Activated naive CD4-positive, alpha-beta T cell treated with Interleukin-2 at 50 U/mL for 16 hours (primary cell): ENCODE data around the gene ZNF782.
"Not testable (repeated sequence)": the region's sequence is repeated elsewhere in the genome, so short reads cannot be mapped to it uniquely, and the experiment has no call there.

Experiments
- DNase-seq: peaks from one replicate; pipeline ENCODE4 v3.0.0-alpha.2; 2020

The ZNF782 gene

DNA sequence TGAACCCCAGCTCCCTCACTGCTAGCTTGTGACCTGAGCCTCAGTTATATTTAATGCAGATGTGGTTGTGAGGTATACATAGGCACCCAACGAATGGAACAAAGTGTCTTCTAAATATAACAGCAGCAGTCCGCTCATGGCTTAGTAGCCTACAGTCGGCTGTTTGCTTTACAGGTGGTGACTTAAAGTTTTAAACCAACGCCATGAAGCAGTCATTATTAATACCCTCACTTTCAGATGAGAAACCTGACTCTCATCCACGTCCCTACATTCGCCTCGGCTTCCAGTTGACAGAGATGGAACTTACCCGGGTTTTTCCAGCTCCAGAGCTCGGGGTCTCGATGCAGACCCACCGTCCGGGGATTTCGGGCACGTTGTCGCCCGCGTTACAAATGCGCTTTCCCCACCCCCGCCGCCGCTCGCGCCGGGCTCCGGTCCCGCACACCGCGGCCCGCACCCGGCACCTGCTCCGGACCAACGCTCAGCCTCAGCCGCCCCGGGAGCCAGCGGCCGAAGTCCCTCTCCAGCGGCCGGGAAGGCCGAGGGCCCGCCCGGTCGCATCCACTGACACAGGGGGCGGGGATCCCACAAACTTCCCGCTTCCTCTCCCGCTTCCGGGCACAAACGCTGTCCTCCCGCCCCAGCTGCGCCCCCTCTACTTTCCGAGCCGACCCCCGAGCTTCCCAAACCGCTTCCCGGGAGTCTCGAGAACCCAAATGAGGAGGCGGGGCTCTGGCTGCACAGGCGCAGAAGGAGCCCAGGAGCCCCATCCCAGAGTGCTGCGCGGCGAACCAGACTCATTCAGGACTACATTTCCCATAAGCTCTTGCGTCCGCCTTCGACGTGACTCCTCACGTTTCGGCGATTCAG is at the start of gene ZNF782:
ZNF782 (minus strand) TSS at position 734 of the 870 bp plus-strand sequence. CDS start 2,553 bp downstream, outside the sequence.
- peak; percentile 86 for DNase-seq

DNA sequence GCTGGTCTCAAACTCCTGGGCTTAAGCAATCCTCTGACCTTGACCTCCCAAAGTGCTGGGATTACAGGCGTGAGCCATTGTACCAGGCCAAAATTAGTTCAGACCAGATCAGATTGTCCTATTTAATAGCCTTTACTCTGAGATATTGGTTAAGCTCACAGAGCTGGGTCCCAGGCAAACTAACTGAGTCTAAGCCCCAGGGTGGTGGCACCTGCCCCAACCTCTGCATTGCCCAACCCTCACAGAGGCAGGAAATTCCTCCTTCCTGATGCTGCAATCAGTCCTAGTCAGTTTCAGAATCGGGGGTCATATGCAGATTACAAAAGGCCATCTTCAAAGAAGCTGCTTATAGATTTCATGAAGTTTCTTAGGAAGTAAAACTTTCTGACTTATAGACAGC is 45.7 kb upstream of the ZNF782 start:
- DNase-seq, result not testable (repeated sequence)

DNA sequence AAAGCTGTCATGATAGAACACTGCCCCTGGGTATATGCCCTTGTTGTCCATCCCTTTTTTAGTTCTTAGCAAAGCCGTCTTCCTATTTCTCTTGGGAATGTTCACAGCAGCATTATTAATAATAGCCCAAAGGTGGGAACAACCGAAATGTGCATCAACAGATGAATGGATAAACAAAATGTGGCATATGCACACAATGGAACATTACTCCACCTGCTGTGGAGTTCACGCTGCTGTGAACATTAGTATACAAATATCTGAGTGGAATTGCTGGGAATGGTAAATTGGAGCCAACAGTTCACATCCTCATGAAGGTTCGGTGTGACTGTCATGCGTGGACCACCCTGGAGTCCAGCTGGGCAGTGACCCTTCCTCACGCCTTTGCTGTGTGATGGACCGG is 37.8 kb upstream of the ZNF782 start:
- no peak for DNase-seq

- no peak for DNase-seq
These were observed 34.3 kb upstream of the ZNF782 start for GRCh38 chr9:96888591-96888990.

DNA sequence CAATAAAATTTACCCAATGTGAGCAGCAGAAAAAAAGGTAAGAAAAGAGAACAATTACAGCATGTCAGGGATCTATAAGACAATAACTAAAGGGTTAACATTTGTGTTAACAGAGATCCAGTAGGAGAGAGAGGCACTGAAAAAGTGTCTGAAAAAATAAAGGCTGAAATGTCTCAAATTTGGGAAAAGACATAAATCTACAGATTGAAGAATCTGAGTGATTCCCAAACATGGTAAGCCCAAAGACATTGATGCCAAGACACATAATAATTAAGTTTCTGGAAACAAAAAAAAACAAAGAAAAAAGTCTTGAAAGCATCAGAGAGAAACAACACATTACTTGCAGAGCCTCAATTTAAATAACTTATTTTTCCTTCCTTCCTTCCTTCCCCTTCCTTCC is 31.1 kb upstream of the ZNF782 start:
- DNase-seq, result no peak

GRCh38 chr9:96884443-96884842 is 30.1 kb upstream of the ZNF782 start:
- DNase-seq, result no peak

GRCh38 chr9:96883922-96884321 is 29.6 kb upstream of the ZNF782 start:
- DNase-seq, result no peak

DNA sequence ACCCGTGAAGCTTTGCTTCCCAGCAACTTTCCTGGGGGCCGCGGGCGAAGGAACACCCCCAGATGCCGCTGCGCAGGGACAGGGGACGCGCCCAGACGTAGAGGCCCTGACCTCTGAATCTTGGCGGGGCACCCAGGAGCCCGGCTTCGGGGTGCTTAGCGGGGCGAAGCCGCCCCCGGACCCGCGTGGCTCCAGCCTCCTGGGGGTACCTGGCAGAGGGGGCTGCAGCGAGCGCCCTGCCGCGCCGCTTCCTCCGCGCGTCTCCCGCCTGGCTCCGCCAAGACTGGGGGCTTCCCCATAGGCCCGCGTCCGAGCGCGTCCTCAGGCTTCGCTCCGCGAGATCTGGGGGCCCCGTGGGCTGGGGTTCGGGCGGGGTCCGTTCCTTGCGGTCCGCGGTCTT is 23.0 kb upstream of the ZNF782 start:
- no peak for DNase-seq

- DNase-seq, result peak; percentile 35
These were observed 21.3 kb upstream of the ZNF782 start for GRCh38 chr9:96875461-96876142.

- peak; percentile 24 for DNase-seq
These were observed 20.7 kb upstream of the ZNF782 start for GRCh38 chr9:96874947-96875460.

- no peak for DNase-seq
These were observed 20.0 kb upstream of the ZNF782 start for GRCh38 chr9:96874201-96874785.

GRCh38 chr9:96871176-96871575 is 16.9 kb upstream of the ZNF782 start:
- DNase-seq, result no peak

DNA sequence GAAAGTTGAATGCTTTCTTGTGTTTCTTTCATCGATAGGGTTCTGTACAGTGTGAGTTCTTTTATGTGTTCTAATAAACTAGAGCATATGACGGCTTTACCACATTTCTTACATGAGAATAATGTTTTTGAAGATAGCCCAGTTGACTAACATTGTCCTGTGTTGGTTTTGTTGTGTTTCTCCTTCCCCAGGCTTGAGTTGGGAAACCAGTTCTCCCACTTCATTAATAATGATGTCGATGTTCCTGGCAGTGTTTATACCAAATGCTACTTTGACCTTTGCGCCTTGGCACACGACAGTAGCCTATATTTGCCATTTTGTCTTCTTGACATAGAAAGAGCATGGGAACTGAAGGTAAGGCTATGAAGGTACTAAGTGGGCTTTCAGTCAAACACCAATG is 14.4 kb upstream of the ZNF782 start:
- no peak for DNase-seq

- DNase-seq, result no peak
These were observed 12.9 kb upstream of the ZNF782 start for GRCh38 chr9:96867079-96867804.

- not testable (repeated sequence) for DNase-seq
These were observed 10.9 kb upstream of the ZNF782 start for GRCh38 chr9:96865240-96865639.

GRCh38 chr9:96859461-96860198 is 5.3 kb upstream of the ZNF782 start:
- no peak for DNase-seq

GRCh38 chr9:96858670-96859069 is 4.4 kb upstream of the ZNF782 start:
- no peak for DNase-seq

GRCh38 chr9:96858018-96858573 is 3.8 kb upstream of the ZNF782 start:
- DNase-seq, result no peak

- DNase-seq, result peak; percentile 73
These were observed 2.3 kb upstream of the ZNF782 start for GRCh38 chr9:96856363-96857286.

- DNase-seq, result no peak
These were observed 448 bp upstream of the ZNF782 start for GRCh38 chr9:96854651-96855273.
